Astrocyte (in vitro differentiated cells and primary cell): ENCODE results near the gene UBN2. TPM values are rescaled to one million over a fixed set of nuclear protein-coding genes. Genes with fewer than 3 reads are reported as not detected.

ENCODE experiments used
- DNase-seq: peaks from one replicate; pipeline ENCODE4 v3.0.0-alpha.2; 2010; ENCODE audit warnings: low read depth
- FAIRE-seq: peaks from 2 replicates; lab custom pipeline; 2011; peaks lifted over from hg19 to GRCh38; lab: Jason Lieb, UNC
- H2AFZ ChIP-seq: 2 replicates; pipeline ENCODE4 v1.6.0; 2012; ENCODE audit warnings: low read depth, low read length, inconsistent platforms
- H3K27ac ChIP-seq: 2 replicates; pipeline ENCODE4 v1.5.1; 2011; ENCODE audit warnings: low read depth, low read length, inconsistent platforms
- H3K27me3 ChIP-seq: 2 replicates; pipeline ENCODE4 v1.6.0; 2011; ENCODE audit warnings: low read length, inconsistent platforms; ENCODE audit not compliant: insufficient read depth
- H3K36me3 ChIP-seq: 2 replicates; pipeline ENCODE4 v1.5.1; 2011; ENCODE audit warnings: low read length, inconsistent platforms; ENCODE audit not compliant: insufficient read depth
- H3K4me1 ChIP-seq: 2 replicates; pipeline ENCODE4 v1.5.1; 2011; ENCODE audit warnings: low read length, inconsistent platforms; ENCODE audit not compliant: insufficient read depth
- H3K4me2 ChIP-seq: 2 replicates; pipeline ENCODE4 v1.6.0; 2012; ENCODE audit warnings: low read length, inconsistent platforms
- H3K4me3 ChIP-seq: 2 replicates; pipeline ENCODE4 v1.5.1; 2011; ENCODE audit warnings: low read depth, mild to moderate bottlenecking, low read length, inconsistent platforms; ENCODE audit not compliant: insufficient read depth
- H3K79me2 ChIP-seq: 2 replicates; pipeline ENCODE4 v1.6.0; 2012; ENCODE audit warnings: mild to moderate bottlenecking, low read length, inconsistent platforms; ENCODE audit not compliant: insufficient read depth
- H3K9ac ChIP-seq: 2 replicates; pipeline ENCODE4 v1.6.0; 2012; ENCODE audit warnings: mild to moderate bottlenecking, low read length, inconsistent platforms
- H3K9me3 ChIP-seq: 2 replicates; pipeline ENCODE4 v1.5.1; 2012; ENCODE audit warnings: low read depth, mild to moderate bottlenecking, low read length, inconsistent platforms; ENCODE audit not compliant: insufficient read depth
- H4K20me1 ChIP-seq: 2 replicates; pipeline ENCODE4 v1.6.0; 2012; ENCODE audit warnings: low read length, inconsistent platforms; ENCODE audit not compliant: insufficient read depth
- H3K27ac Mint-ChIP-seq: one replicate; pipeline ENCODE4 v1.8.0; 2021; ENCODE audit warnings: mild to moderate bottlenecking, mixed read lengths; ENCODE audit not compliant: unreplicated experiment
- H3K27me3 Mint-ChIP-seq: one replicate; pipeline ENCODE4 v1.8.0; 2021; ENCODE audit warnings: low read depth, mixed read lengths; ENCODE audit not compliant: unreplicated experiment
- H3K36me3 Mint-ChIP-seq: one replicate; pipeline ENCODE4 v1.8.0; 2021; ENCODE audit warnings: low read depth, mixed read lengths; ENCODE audit not compliant: unreplicated experiment
- H3K4me1 Mint-ChIP-seq: one replicate; pipeline ENCODE4 v1.8.0; 2021; ENCODE audit warnings: low read depth, mixed read lengths; ENCODE audit not compliant: unreplicated experiment
- H3K4me3 Mint-ChIP-seq: one replicate; pipeline ENCODE4 v1.8.0; 2021; ENCODE audit warnings: mild to moderate bottlenecking, moderate library complexity, mixed read lengths; ENCODE audit not compliant: unreplicated experiment
- H3K9me3 Mint-ChIP-seq: one replicate; pipeline ENCODE4 v1.8.0; 2021; ENCODE audit warnings: mild to moderate bottlenecking, mixed read lengths; ENCODE audit not compliant: unreplicated experiment
- EZH2 ChIP-seq: IDR thresholded peaks from 2 replicates; pipeline ENCODE4 v1.6.1; 2012; ENCODE audit warnings: mild to moderate bottlenecking, low read length, inconsistent platforms; ENCODE audit not compliant: insufficient read depth
- total RNA-seq: library from RNA; stranded (reverse); gene quantifications from 2 replicates; pipeline ENCODE4 v1.2.1, GENCODE V29; 2021
- TF ChIP-seq, protein P1 (sequence below): IDR thresholded peaks from 2 replicates; pipeline ENCODE4 v1.5.1; 2011; ENCODE audit warnings: low read depth, mild to moderate bottlenecking, inconsistent platforms, low read length, moderate library complexity; ENCODE audit not compliant: insufficient read depth

Gene UBN2
- total RNA-seq, 1 donor from 2014 or later = 16.5 TPM

DNA sequence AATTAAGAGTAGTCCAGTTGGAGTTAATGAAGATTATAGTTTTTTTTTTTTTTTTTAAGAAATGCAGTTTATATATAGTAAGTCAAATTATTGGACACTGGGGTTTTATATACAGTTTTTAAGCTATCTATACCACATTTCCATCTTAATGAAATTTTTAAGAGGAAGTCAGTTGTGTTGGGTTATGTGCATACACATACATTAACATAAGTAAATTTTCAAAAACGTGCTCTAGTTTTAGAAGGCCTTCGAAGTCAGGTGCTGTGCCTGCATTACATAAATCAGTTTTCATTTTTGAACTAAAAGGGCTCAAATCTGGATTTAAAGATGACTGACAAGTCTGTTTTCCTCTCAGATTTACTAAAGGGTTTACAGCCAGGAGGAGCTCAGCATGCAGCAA, 62.5 kb downstream of the UBN2 start:
- Histone ChIP-seq H3K4me3 (no peak overlapping the region), H4K20me1 (no peaks in the 10 kb centered on the region), H3K9ac (no peak overlapping the region), H3K79me2 (no peaks in the 10 kb centered on the region), H2AFZ (no peak overlapping the region), H3K4me2 (no peak overlapping the region), H3K27ac (no peak overlapping the region), H3K4me1 (no peaks in the 10 kb centered on the region), H3K27me3 (no peaks in the 10 kb centered on the region), H3K36me3 (peaks cover 18% of the 10 kb centered on the region), H3K9me3 (no peaks in the 10 kb centered on the region)
- Mint-ChIP-seq H3K27ac (no peak overlapping the region), H3K9me3 (no peaks in the 10 kb centered on the region), H3K4me1 (no peaks in the 10 kb centered on the region), H3K27me3 (no peaks in the 10 kb centered on the region), H3K4me3 (no peak overlapping the region), H3K36me3 (peaks cover 4% of the 10 kb centered on the region)
- DNase-seq (no peak), FAIRE-seq (no peak)
- TF ChIP-seq EZH2 = no peak
- TF ChIP-seq, protein P1, sequence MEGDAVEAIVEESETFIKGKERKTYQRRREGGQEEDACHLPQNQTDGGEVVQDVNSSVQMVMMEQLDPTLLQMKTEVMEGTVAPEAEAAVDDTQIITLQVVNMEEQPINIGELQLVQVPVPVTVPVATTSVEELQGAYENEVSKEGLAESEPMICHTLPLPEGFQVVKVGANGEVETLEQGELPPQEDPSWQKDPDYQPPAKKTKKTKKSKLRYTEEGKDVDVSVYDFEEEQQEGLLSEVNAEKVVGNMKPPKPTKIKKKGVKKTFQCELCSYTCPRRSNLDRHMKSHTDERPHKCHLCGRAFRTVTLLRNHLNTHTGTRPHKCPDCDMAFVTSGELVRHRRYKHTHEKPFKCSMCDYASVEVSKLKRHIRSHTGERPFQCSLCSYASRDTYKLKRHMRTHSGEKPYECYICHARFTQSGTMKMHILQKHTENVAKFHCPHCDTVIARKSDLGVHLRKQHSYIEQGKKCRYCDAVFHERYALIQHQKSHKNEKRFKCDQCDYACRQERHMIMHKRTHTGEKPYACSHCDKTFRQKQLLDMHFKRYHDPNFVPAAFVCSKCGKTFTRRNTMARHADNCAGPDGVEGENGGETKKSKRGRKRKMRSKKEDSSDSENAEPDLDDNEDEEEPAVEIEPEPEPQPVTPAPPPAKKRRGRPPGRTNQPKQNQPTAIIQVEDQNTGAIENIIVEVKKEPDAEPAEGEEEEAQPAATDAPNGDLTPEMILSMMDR = no peak

GRCh38 chr7:139294241-139294640, 63.2 kb downstream of the UBN2 start:
- no peaks in the 10 kb centered on the region for H4K20me1 ChIP-seq
- H3K4me3 Mint-ChIP-seq = no peak overlapping the region
- no peak for FAIRE-seq
- no peaks in the 10 kb centered on the region for H3K27me3 ChIP-seq
- no peaks in the 10 kb centered on the region for H3K9me3 Mint-ChIP-seq
- H3K79me2 ChIP-seq = no peaks in the 10 kb centered on the region
- H2AFZ ChIP-seq = no peak overlapping the region
- no peaks in the 10 kb centered on the region for H3K4me1 Mint-ChIP-seq
- no peak overlapping the region for H3K27ac Mint-ChIP-seq
- no peaks in the 10 kb centered on the region for H3K9me3 ChIP-seq
- no peak overlapping the region for H3K9ac ChIP-seq
- peaks cover 18% of the 10 kb centered on the region for H3K36me3 ChIP-seq
- TF ChIP-seq EZH2 = no peak
- TF ChIP-seq, protein P1 = no peak
- no peaks in the 10 kb centered on the region for H3K4me1 ChIP-seq
- H3K4me3 ChIP-seq = no peak overlapping the region
- no peak for DNase-seq
- H3K4me2 ChIP-seq = no peak overlapping the region
- H3K36me3 Mint-ChIP-seq = peaks cover 2% of the 10 kb centered on the region
- no peaks in the 10 kb centered on the region for H3K27me3 Mint-ChIP-seq
- H3K27ac ChIP-seq = no peak overlapping the region

GRCh38 chr7:139294951-139295575, 64.0 kb downstream of the UBN2 start:
- Histone ChIP-seq H4K20me1 (no peaks in the 10 kb centered on the region), H3K4me2 (no peak overlapping the region), H3K4me3 (no peak overlapping the region), H3K9me3 (no peaks in the 10 kb centered on the region), H3K36me3 (peaks cover 18% of the 10 kb centered on the region), H3K4me1 (no peaks in the 10 kb centered on the region), H3K27ac (no peak overlapping the region), H2AFZ (no peak overlapping the region), H3K27me3 (no peaks in the 10 kb centered on the region), H3K9ac (no peak overlapping the region), H3K79me2 (no peaks in the 10 kb centered on the region)
- Mint-ChIP-seq H3K27me3 (no peaks in the 10 kb centered on the region), H3K4me1 (no peaks in the 10 kb centered on the region), H3K36me3 (peaks cover 2% of the 10 kb centered on the region), H3K4me3 (no peak overlapping the region), H3K9me3 (no peaks in the 10 kb centered on the region), H3K27ac (no peak overlapping the region)
- DNase-seq (no peak), FAIRE-seq (no peak)
- TF ChIP-seq, protein P1 = no peak
- no peak for TF ChIP-seq EZH2
